Lower lobe of right lung (tissue), 2 donors: ENCODE measurements around the gene ADGRG1. TPM values are rescaled to one million over a fixed set of nuclear protein-coding genes. Genes with fewer than 3 reads are reported as not detected.
A peak's percentile ranks its signal among the peaks of the same experiment; 100 is the strongest.

Experiments
- ATAC-seq, 2 donors: fragments of 200-7000 bp; cut with Tn5 transposase; one replicate each; pipeline ENCODE4 v1.9.1; 2020 to 2022; ENCODE audit warnings: mild to moderate bottlenecking in 2 of 2, moderate library complexity in 2 of 2
- DNase-seq: peaks from one replicate; pipeline ENCODE4 v3.0.0-alpha.2; 2020
- H3K27ac ChIP-seq: fragments of 200-600 bp; one replicate; pipeline ENCODE4 v1.8.0; 2022
- H3K27me3 ChIP-seq: fragments of 200-600 bp; one replicate; pipeline ENCODE4 v1.8.0; 2022; ENCODE audit warnings: low read depth
- H3K36me3 ChIP-seq: fragments of 200-600 bp; one replicate; pipeline ENCODE4 v1.8.0; 2022; ENCODE audit warnings: mild to moderate bottlenecking
- H3K4me1 ChIP-seq: fragments of 200-600 bp; one replicate; pipeline ENCODE4 v1.8.0; 2022
- H3K4me3 ChIP-seq: fragments of 200-600 bp; one replicate; pipeline ENCODE4 v1.8.0; 2022; ENCODE audit warnings: mild to moderate bottlenecking
- H3K9me3 ChIP-seq: fragments of 200-600 bp; one replicate; pipeline ENCODE4 v1.8.0; 2022
- CTCF ChIP-seq: fragments of 200-600 bp; IDR thresholded peaks from one replicate; pipeline ENCODE4 v1.8.0; 2022; ENCODE audit warnings: antibody characterized with exemption, mild to moderate bottlenecking
- intact Hi-C: fragments of 100-400 bp; cut with DNase I; formaldehyde crosslinking; loops from one replicate; pipeline ENCODE4 v1.11.0; 2022
- total RNA-seq: library from RNA; stranded (reverse); fragmentation: NEBNext Ultra II Directional; extraction: Animal tissue kit (Norgen Biotek cat#: 25700); gene quantifications from one replicate; pipeline ENCODE4 v1.2.1, GENCODE V29; 2021
- donor health status: DM: no; HTN: yes; CAD: no; lungs with severe emphysema.

Gene ADGRG1
- total RNA-seq, 1 donor from 2014 or later: 37.9 TPM

DNA sequence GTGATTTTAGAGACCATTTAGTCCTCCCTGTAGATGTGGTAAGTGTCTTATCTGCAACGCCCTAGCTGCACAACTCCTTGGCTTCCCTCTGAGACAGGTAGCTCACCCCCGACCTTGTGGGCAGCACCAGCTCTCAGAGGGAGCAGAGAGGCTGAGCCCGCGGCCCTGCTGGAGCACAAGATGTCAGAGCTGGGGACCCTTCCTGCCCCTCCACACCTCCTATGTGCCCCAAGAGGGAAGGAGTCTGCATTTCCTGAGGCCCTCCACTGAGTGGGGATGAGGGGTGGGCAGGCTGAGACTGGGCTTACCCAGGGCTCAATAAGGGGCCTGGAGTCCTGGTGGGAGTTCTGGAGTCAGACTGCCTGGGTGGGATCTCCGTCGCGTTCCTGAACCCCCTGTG, 12.2 kb upstream of the ADGRG1 start:
- ATAC-seq: no peak
- DNase-seq: no peak

DNA sequence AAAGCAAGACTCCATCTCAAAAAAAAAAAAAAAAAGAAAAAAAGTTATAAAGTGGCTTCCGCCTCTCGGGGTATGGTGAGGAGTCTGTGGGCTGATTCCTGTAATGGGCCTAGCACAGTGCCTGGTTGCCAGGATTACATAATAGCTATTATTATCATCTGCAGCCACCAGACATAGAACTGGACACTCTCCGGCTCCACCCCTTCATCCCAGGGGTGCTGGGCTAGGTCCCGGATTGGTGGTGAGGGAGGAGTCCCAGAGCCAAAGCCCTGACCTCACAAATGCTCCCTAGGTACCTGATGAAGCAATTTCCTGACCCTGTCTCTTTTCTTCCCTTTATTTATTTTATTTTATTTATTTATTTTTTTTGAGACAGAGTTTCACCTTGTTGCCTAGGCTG, 11.6 kb upstream of the ADGRG1 start:
- DNase-seq: no peak
- intact Hi-C loops: no loop called here
- Histone ChIP-seq H3K36me3 (no peaks in the 10 kb centered on the region), H3K4me3 (no peak overlapping the region), H3K27me3 (no peaks in the 10 kb centered on the region), H3K4me1 (peaks cover 8% of the 10 kb centered on the region), H3K9me3 (no peaks in the 10 kb centered on the region), H3K27ac (no peak overlapping the region)
- TF ChIP-seq CTCF: no peak
- ATAC-seq: no peak

More for the DNA sequence above, 12.2 kb upstream of the ADGRG1 start:
- H3K4me3 ChIP-seq: no peak overlapping the region
- H3K27ac ChIP-seq: no peak overlapping the region
- H3K9me3 ChIP-seq: no peaks in the 10 kb centered on the region
- no peaks in the 10 kb centered on the region for H3K27me3 ChIP-seq
- peaks cover 8% of the 10 kb centered on the region for H3K4me1 ChIP-seq
- no peaks in the 10 kb centered on the region for H3K36me3 ChIP-seq
- intact Hi-C loops: no loop called here
- no peak for TF ChIP-seq CTCF

DNA sequence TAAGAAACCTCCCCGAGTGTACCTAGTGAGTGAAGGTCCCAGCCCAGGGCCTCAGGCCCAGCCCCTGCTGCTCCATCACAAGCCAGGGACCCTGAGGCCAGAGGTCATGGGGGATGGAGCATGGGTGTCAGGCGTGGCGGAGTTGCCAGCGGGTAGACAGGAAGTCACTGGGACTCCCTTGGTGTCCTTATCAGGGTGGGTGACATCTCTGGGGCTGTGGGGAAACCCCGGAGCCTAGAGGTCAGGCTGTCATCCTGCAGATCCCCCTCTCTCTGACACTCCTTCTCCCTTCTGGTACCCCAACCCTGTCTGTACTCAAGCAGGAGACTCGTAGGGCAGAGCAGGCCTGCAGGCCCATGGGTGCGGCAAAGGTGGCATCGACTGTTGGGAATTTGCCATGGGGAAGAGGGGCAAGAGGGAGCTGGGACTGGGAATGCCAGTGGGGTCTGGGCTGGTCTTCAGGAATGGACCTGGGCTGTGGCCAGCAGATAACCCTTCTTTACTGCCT, 10.8 kb upstream of the ADGRG1 start:
- intact Hi-C loops: no loop called here
- Histone ChIP-seq H3K27me3 (no peaks in the 10 kb centered on the region), H3K36me3 (no peaks in the 10 kb centered on the region), H3K27ac (no peak overlapping the region), H3K9me3 (no peaks in the 10 kb centered on the region), H3K4me3 (no peak overlapping the region), H3K4me1 (peaks cover 12% of the 10 kb centered on the region)
- DNase-seq: no peak
- TF ChIP-seq CTCF: no peak
- ATAC-seq: no peak

GRCh38 chr16:57618296-57619132, 9.9 kb upstream of the ADGRG1 start:
- Histone ChIP-seq H3K27me3 (no peaks in the 10 kb centered on the region), H3K4me3 (no peak overlapping the region), H3K36me3 (no peaks in the 10 kb centered on the region), H3K4me1 (peaks cover 21% of the 10 kb centered on the region), H3K27ac (no peak overlapping the region), H3K9me3 (no peaks in the 10 kb centered on the region)
- TF ChIP-seq CTCF: no peak
- intact Hi-C loops: no loop called here
- ATAC-seq: peak in 1 of 2 donors; percentile 38
- DNase-seq: peak; percentile 78

GRCh38 chr16:57619133-57619605, 9.3 kb upstream of the ADGRG1 start:
- Histone ChIP-seq H3K27me3 (no peaks in the 10 kb centered on the region), H3K9me3 (no peaks in the 10 kb centered on the region), H3K4me1 (peaks cover 28% of the 10 kb centered on the region), H3K27ac (peak overlapping the region; percentile 60), H3K4me3 (no peak overlapping the region), H3K36me3 (no peaks in the 10 kb centered on the region)
- DNase-seq: no peak
- no peak for ATAC-seq
- no peak for TF ChIP-seq CTCF
- intact Hi-C loops: no loop called here
